HG02763 (cell line): Measurements from ENCODE around the gene PAX2.

Source experiments
- ATAC-seq: cut with Tn5 transposase; IDR thresholded peaks from one replicate; pipeline ENCODE4 v1.9.1; 2021; ENCODE audit warnings: mild to moderate bottlenecking, moderate library complexity; ENCODE audit not compliant: unreplicated experiment

Gene PAX2

DNA sequence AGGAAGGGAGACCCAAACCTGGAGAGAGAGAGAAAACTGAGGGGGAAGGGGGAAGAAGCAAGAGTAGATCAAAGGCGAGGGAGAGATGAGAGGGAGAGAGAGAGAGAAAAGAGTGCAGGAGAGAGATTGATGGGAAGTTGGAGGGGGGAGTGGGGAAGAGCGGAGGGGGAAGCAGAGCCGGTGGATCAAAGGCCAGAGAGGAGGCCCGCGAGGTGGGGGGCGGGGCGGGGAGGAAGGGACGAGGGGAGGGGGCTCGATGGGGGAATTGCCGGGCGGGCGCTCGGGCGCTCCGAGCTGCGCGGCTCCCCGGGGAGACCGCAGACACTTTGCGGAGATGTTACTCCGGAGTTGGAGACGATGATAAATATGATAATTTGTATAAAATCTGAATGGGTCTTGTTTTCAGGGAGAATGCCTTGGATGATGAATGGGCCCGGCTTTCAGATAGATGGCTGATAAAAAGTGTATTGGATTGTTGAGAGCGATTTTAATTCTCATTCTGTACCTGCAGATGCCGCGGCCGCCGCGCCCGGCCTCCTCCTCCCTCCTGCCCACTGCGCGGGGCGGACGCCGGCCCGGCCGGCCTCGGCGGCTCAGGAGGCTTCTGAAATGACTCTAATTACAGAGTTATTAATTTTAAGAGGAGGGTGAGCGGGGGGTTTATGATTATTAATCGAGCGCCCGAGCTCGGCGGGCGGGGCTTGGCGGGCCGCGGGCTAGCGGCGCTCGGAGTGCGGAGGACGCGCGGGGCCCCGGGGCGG is 21.4 kb upstream of the PAX2 start:
- ATAC-seq: no peak

GRCh38 chr10:100724531-100725027 is 20.8 kb upstream of the PAX2 start:
- ATAC-seq: no peak

- ATAC-seq: no peak
Measured at GRCh38 chr10:100725071-100725471, 20.3 kb upstream of the PAX2 start.

DNA sequence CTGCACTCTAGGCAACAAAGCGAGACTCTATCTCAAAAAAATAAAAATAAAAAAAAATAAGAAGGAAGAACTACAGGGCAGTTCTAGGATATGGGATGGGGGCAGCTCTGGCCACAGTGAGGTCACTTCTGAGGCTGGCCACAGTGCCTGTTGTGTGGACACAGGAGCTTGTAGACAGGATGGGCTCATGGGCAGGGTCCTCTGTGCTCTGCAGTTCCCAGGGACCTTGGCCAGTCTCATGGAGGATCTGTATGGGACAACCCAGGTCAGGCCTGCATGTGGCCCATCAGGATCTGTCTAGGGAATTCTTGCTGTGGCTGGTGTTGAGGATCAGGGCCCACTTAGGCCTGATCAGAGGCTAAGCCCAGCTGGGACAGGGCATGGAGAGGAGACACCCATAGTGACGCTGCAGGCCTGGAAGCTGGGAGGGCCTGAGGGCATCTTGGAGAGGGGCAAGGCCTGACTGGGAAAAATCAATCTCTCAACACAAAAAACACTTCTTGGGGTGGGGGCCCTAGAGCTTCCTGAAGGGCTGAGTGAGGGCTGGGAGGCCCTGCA is 19.4 kb upstream of the PAX2 start:
- no peak for ATAC-seq

- no peak for ATAC-seq
Measured at GRCh38 chr10:100727808-100728207, 17.6 kb upstream of the PAX2 start.

- no peak for ATAC-seq
Measured at GRCh38 chr10:100728928-100729861, 16.2 kb upstream of the PAX2 start.

DNA sequence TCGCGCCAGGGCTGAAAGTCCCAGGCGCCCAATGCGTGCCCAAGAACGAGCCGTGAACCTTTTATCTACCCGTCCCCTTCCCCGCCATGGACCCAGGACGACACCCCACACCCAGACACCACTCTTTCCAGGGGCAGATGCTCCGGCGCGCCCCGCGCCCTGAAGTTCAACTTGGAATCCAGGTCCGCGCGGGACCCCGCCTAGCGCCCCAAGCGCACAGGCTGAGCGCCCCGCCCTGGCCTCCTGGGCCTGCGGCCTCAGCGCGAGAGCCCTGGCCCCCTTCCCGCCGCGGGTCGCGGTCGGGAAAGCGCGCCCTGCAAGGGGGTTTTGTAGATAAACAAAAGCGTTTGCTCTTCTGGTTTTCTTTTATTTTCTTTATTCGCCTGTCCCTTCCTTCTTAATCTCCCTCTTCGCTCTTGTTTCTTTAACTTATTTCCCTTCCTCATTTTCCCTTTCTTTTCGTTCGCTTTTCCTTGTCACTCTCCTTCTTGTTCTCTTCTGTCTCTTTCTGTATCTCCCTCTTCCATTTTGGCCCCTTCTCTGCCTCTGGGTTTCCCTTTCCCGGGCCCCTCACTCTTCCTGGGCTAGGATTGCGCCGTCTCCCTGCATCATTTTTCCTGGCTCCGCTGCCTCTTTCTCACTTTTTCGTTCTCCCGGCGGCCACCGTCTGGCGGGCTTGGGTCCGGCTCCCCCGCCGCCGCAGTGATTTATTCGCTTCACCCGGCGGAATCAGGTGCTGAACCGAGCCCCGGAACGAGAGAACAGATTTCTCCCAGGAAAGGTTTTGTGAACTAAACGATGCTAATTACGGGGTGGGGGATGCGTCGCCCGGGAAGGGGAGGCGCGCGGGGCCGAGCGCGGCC is 15.3 kb upstream of the PAX2 start:
- no peak for ATAC-seq

DNA sequence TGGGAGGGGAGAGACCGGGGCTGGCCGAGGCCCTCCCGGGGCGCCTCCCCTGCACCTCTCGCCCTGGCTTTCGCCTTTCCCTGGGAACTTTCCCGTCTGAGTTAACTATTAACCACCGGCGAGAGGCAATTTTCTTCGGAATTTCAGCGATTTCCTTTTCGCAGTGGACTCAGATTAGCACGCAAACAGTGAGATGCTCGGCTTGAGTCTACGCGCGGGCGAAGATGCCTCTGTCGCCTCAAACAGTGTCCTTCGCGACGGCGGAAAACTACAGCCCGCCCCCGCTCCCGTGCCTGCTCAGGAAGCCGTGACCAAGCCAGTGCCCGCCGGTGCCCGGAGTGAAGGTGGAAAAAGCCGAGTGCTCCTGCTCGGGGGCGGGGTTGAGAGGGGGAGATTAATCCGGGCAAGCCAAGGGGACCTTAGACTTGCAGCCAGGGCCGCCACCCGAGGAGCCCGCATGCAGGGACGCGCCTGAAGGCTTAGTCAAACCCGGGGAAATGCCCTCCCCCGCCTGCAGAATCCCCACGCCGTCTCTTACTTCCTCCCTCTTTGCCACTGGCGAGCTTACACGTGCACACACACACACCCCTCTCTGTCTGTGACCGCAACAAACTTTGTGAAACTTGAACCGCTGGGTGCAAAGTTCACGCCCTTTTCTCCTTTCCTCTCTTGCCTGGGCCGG is 14.5 kb upstream of the PAX2 start:
- no peak for ATAC-seq

DNA sequence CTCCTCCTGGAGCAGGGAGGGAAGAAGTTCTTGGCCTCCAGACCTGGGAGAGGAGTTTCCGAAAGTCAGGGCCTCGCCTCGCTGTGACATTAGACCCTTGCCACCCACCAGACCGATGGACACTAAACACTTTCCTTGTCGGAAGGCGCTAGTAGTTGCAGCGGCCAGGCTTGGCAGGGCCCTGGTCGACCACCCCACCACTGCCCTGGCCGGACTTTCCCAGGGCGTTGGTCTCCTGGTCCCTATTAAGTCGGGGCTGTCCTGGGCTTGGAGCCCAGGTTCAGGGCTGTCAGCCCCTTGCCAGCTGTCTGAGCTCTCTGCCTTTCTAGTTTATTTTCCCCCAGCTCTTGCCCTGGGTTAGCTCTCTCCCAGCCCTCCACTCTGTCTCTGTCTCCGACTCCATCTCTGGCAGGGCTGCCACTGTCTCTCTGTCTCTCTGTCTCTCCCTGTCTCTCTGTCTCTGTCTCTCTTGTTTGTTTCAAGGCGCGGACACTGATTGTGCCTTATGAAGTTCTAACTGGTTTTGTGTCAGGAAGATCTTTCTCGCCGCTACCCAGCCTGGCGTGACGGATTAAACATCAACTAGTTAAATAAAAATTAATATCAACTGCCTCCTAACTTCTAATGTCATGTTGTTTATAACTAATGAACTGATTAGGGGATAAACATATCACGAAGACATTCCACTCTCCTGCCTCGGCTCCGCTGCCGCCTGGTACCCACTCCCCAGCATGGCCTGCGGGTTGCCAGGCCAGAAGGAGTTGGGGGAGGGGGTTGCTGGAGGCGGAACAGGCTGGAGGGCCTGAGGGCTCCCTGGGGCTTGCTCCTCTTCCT is 13.8 kb upstream of the PAX2 start:
- no peak for ATAC-seq

GRCh38 chr10:100732241-100732596 is 13.2 kb upstream of the PAX2 start:
- no peak for ATAC-seq

DNA sequence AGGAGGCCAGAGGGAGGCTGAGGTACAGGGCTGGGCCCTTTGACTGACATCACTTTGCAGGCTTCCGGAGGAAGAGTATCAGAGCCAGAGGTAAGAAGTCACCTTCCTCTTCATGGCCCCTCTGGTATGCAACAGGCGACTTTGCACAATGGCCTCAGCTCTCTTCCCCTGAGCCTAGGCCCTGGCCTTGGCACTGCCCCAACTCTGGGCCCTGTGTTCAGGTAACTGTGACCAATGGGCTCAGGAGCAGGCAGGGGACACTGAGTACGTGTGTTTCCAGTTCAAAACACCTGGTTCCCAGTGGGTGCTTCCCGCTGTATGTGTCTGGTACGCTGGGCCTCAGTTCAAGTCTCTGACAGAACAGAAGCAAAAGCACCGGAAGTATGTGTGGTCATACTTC is 12.1 kb upstream of the PAX2 start:
- ATAC-seq: no peak

DNA sequence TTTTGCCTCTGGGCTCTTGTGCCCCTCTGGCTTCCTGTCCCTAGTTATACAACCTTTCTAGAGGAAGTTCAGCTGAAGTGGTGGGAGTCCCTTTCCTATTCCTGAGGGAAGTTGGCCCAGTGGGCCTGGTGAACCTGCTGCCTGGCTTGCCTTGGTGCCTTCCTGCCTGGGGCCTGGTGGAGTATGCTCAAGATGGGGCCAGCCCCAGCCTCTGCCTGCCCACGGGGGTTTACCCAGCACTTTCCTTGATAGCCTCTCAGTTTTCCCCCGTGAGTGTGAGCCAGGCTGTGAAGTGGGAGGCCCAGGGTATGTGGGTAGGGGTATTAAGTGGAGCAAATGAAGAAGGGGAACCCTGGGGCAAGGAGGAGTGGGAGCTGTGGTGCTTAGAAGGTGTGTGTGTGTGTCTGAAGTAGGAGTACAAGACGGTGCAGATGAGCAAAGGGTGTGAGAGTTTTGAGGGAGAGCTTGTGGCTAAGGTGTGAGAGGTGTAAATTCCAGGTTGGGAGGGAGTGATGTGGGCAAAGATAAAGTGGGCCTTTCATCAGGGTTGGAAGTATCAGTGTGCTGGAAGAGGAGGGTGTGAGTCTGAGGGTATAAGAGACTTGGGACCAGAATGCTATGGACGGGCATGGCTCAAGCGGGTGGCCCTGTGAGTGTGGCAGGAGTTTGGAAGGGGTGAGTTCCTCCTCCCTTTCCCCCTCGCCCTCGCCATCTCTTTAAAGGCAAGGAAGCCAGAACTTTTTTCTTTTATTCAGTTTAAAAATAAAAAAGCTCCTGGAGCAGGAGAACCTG is 10.9 kb upstream of the PAX2 start:
- no peak for ATAC-seq

- ATAC-seq: no peak
Measured at GRCh38 chr10:100735087-100735336, 10.4 kb upstream of the PAX2 start.

DNA sequence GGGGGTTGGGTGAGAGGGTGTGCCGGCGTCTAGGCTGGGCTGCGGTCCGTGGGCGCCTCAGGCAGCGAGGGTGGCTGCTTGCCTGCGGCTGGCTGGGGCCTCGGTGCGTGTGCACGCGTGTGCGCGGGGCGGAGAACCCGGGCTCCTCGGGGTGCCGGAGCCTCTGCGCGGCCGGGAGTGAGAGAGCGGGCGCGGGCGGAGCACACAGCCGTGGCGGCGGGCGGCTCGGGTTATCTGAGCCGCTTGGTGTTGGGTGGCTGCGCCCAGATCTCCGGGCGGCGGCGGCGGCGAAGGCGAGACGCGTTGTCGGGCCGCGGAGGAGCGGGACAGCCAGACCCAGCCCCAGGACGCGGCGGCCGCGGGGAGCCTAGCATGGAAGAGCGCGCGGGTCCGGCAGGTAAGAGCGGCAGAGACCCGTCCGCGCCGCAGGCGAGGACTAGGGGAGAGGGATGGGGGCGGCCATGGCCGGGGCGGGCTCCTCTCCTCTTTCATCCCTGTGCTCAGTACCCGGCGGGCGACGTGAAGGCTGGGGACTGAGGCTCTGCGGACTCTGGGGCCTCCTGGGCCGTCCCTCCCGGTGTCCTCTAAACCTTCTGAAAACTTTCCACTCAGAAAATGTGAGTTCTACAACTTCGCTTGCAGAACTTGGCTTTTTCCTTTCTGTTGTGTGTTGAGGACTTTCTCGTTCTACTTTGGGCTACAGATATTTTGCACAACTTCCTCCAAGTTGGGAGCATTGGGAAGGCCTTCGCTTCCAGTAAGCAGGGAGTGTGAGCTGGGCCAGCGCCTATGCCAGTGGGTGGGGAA is 9.8 kb upstream of the PAX2 start:
- no peak for ATAC-seq

- ATAC-seq: no peak
Measured at GRCh38 chr10:100736144-100736808, 9.1 kb upstream of the PAX2 start.

- no peak for ATAC-seq
Measured at GRCh38 chr10:100736809-100737354, 8.5 kb upstream of the PAX2 start.
